T-helper 2 cell (primary cell): ENCODE results near the gene SPINT4.
"Not testable (repeated sequence)": the region's sequence is repeated elsewhere in the genome, so short reads cannot be mapped to it uniquely, and the experiment has no call there.

Experiments
- DNase-seq, 5 experiments: peaks; one replicate each; pipeline versions ENCODE4 v3.0.0 to v3.0.0-alpha.2; 2012 to 2022
- total RNA-seq, 2 donors: gene quantifications; one replicate each; lab custom pipeline; 2026; lab: John Stamatoyannopoulos, UW

Gene SPINT4
- total RNA-seq = 0 reads per million in 2 donors

DNA sequence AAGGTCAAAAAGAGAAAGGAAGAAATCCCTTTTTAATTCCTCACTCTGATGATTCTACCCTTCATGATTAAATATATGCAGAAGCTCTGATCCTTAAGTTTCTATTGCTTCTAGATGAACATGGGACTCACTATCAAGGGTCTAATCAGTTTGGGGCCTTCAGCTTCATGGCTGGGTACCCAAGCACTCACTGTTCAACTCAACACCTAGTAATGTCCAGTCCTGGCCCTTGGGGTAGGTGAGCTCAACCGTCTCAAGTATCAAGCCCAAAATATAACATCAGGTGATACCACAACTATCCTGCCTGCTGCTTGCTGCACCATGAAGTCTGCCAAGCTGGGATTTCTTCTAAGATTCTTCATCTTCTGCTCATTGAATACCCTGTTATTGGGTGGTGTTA is at the start of gene SPINT4:
Gene SPINT4 (plus strand): TSS at position 301 of the 400 bp plus-strand sequence. CDS start 21 bp downstream, at position 322.
- no peak for DNase-seq

DNA sequence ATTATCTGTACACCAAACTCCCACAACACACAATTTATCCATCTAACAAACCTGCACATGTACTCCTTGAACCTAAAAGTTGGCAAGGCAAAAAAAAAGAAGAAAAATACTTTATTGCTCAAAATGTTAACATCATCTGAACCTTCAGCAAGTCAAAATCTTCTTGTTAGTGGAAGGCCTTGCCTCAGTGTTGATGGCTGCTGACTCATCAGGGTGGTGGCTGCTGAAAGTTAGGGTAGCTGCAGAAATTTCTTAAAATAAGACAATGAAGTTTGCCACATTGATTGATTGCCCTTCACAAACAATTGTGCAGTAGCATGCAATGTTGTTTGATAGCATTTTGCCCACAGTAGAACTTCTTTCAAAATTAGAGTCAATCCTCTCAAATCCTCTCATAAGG is 49.4 kb upstream of the SPINT4 start:
- no peak for DNase-seq

DNA sequence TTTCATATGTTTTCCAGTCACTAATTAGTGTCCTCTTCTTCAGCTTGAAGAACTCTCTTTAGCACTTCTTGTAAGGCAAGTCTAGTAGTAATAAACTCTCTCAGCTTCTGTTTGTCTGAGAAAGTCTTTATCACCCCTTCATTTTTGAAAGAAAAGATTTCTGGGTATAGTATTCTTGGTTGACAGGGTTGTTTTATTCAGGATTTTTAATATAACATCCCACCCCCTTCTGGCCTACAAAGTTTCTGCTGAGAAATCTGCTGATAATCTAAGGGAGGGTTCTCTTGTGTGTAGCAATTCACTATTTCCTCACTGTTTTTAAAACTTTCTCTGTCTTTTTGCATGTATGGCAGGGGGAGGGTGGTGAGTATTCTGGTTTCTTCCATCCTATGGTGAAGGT is 42.5 kb upstream of the SPINT4 start:
- no peak for DNase-seq

DNA sequence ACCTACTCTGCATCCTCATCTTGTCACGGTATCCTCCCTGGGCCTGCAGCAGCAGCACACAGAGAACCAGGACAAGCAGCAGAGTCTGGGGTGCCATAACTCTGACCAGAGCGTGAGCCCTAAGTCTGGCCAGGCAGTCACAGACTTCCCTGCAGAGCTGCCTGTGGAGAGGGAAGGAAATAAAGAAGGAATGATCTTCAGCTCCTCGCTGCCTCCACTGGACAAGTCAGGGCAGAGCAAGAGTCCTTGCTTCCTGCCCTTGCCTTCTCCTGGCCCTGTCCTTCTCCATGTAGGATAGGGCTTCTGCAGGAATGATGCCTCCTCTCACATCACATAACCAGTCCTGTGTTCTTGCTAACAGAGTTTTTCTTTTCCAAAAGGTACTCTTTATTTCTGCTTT is 36.3 kb upstream of the SPINT4 start:
- DNase-seq = no peak

DNA sequence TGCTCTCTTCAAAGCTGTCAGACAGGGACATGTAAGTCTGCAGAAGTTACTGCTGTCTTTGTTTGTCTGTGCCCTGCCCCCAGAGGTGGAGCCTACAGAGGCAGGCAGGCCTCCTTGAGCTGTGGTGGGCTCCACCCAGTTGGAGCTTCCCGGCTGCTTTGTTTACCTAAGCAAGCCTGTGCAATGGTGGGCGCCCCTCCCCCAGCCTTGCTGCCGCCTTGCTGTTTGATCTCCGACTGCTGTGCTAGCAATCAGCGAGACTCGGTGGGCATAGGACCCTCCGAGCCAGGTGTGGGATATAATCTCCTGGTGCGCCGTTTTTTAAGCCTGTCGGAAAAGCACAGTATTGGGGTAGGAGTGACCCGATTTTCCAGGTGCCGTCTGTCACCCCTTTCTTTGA is 28.8 kb upstream of the SPINT4 start:
- not testable (repeated sequence) for DNase-seq

DNA sequence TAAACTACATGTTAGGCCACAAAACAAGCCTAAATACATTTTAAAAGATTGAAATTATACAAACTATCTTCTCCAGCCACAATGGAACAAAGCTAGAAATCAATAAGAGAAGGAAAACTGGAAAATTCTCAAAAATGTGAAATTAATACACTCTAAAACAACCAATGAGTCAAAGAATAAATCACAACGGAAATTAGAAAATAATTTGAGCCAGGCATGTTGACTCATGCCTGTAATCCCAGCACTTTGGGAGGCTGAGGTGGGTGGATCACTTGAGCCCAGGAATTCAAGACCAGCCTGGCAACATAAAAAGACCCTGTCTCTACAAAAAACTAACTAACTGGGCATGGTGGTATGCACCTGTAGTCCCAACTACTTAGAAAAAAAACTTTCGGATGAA is 26.7 kb upstream of the SPINT4 start:
- no peak for DNase-seq

DNA sequence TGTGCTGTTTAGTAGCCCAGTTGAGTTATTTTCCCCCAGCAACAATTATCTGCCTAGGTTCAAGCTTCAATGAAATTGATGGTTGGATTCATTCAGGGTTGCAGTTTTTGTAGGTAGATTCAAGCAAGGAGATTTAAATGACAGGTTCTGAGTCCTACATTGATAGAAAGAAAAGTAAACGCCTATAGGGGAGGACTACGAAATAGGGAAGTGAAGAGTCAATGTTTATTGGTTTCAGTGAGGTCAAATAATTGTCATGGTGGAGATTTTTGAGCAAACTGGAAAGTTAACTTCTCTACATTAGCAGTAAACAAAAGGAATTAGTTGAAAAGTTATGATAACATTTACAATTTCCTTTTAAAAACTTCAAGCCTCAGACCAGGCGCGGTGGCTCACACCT is 21.0 kb upstream of the SPINT4 start:
- DNase-seq = no peak

DNA sequence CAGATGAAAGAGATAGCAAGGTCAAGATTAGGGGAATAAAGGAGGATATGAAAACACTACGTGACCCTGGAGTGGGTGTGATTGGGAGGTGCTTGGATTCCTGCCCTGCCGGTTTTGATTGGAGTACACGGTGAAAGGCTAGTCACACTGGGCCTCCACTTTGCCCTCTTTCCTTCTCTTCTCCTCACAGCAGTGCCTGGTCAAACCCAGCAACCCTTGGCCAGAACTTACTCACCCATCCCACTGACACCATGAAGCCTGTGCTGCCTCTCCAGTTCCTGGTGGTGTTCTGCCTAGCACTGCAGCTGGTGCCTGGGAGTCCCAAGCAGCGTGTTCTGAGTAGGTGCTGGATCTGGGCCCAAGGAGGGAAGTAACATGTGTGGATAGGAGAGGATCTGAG is 20.3 kb upstream of the SPINT4 start, which contains the start of gene WFDC13:
Gene WFDC13 (plus strand): TSS at position 166 of the 400 bp plus-strand sequence. CDS start 86 bp downstream, at position 252.
- no peak for DNase-seq

DNA sequence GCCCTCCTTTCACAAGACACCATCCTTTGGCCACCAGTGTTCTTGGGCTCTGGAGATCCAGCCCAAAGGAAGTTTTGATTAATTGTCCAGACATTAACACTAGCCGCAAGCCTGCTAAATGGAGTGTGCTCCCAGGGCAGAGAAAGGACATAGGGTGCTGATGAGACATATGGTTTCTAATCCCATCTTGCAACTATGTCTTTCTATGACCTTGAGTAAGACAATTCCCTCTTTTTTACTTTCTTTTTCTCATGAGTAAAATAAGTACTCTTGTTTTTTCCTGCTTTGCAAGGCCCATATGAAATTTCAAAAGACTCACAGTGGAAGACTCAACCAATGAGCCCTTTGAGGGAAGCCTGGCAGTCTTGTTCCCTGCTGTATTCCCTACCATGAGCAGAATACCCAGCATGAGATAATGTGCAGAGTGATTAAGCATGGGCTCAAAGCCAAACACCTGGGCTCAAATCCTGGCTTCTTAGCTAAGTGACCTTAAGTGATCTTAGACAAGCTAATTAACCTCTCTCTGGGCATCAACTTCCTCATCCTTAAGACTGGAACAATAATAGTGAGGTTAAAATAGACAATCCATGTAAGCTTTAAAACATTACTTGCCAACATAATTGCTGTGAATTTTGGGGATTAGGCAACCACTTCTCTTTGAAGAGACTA is 17.0 kb upstream of the SPINT4 start, which contains the start of gene WFDC10B:
Gene WFDC10B (minus strand): TSS at position 51 of the 669 bp plus-strand sequence. CDS start 19,027 bp downstream, outside the sequence.
- no peak for DNase-seq

DNA sequence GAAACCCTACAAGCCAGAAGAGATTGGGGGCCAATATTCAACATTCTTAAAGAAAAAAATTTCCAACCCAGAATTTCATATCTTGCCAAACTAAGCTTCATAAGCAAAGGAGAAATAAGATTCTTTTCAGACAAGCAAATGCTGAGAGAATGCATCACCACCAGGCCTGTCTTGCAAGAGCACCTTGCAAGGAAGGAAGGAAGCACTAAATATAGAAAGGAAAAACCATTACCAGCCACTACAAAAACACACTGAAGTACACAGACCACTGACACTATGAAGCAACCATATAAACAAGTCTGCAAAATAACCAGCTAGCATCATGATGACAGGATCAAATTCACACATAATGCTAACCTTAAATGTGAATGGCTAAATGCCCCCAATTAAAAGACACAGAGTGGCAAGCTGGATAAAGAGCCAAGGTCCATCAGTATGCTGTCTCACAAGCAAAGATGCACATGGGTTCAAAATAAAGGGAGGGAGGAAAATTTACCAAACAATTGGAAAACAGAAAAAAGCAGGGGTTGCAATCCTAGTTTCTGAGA is 5.9 kb upstream of the SPINT4 start:
- not testable (repeated sequence) for DNase-seq

DNA sequence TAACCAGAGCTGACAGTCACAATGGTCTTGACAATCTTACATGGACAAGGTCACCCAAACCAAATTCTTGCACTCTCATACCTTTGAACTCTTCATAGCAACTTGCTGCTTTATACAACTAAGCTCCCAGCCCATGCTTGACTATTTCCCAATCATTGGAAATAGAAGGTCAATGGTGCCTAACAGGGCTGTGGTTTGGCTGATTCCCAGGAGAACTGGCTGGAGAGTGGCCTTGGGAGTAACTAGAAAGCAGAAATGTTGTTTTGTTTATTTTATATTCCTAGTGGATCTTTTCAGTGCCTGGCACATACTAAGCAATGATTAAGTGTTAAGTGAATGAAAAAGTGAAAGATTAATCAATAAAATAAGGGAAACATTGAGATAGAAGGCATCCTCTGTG is 3.0 kb downstream of the SPINT4 start:
- DNase-seq = no peak

DNA sequence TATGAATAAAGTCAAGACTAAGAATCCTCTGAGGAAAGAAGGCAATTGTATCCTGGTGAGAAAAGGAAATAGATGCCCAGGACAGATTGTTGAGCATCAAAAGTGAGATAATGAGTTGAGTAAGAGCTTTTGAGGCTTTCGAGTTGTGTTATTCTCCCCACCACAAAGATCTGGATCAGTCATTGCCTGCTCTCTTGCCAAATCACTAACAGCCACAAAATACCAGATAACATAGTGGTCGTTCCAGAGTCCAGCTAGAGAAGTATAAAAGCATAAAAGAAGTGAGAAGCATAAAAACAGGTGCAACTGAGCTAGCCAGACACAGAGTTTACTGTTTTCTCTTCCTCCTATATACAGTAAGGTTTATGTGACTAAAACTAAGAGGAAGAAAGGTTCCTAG is 4.9 kb downstream of the SPINT4 start:
- DNase-seq = peak in 1 of 5 experiments; percentile 75

DNA sequence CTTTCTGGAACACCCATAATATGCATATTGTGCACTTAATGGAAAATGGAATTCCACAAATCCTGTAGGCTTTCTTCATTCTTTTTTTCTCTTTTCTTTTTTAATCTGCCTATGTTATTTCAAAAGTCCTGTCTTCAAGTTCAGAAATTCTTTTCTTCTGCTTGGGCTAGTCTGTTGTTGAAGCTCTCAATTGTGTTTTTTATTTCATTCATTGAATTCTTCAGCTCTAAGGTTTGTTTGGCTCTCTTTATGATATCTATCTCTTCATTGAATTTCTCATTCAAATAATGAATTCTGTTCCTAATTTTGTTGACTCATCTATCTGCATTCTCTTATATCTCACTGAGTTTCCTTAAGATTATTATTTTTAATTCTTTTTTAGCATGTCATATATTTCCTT is 10.1 kb downstream of the SPINT4 start:
- DNase-seq = no peak

DNA sequence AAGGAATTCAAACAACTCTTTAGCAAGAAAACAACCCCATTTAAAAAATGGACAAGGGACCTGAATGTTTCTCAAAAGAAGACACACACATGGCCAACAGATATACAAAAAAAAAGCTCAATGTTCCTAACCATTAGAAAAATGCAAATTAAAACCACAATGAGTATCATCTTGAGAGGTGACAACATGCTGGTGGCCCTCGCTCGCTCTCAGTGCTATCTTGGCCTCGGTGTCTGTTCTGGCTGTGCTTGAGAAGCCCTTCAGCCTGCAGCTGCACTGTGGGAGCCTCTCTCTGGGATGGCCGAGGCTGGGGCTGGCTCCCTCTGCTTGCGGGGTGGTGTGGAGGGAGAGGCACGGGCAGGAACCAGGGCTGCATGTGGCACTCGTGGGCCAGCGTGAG is 13.4 kb downstream of the SPINT4 start:
- DNase-seq = no peak

DNA sequence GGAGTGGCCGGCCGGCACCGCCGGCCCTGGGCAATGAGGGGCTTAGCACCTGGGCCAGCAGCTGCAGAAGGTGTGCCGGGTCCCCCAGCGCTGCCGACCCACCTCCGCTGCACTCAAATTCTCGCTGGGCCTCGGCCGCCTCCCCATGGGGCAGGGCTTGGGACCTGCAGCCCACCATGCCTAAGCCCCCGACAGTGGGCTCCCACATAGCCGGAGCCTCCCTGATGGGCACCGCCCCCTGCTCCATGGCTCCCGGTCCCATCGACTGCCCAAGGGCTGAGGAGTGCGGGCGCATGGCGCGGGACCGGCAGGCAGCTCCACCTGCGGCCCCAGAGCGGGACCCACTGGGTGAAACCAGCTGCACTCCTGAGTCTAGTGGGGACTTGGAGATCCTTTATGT is 13.8 kb downstream of the SPINT4 start:
- DNase-seq = no peak

DNA sequence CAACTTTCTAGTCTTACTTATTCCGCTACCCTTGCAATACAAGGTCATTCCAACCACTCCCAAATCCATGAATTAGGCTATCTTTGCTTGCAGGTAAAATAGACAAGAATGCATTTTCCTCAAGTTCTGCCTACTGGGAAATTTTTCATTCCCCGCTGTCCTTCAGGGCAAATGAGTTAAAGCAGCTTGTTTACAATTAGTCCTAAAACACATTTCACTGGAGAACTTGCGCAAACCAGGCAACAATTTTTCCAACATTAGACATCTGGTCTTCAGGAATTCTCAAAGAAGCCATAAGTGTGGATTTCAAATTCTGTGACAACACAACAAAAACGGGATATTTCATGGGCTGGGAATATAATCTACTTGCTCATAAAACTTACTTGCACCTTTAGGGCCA is 20.4 kb downstream of the SPINT4 start:
- DNase-seq = no peak

DNA sequence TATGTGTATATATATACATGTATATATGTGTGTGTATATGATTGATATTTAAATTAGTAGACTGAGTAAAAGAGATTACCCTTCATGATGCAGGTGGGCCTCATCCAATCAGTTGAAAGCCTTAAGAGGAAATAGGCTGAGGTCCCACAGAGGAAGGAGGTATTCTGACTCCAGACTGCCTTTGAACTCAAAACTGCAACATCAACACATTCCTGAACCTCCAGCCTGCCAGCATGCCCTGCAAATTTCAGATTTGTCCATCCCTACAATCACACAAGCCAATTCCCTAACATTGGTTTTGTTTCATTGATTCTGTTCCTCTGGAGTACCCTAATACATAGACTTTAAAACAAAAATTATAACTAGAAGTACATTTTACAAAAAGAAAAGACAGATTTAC is 22.9 kb downstream of the SPINT4 start:
- no peak for DNase-seq

DNA sequence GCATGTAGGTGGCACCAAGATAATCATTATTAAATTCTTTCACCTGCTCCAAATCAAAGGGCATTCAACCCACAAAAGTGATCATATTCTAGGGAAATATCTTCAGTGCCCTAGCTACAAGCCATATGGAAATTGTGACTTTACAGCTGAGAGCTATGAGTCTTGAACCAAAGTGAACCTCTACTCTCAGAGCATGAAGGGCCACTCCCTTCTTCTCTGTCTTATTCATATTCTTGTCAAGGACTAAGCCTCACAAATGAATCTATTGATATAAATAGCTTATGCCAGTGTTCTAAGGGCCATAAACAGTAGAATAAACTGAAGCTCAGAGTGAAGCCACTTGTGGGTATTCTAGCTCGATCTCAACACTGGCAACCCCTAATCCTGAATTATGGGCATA is 29.6 kb downstream of the SPINT4 start:
- DNase-seq = no peak

DNA sequence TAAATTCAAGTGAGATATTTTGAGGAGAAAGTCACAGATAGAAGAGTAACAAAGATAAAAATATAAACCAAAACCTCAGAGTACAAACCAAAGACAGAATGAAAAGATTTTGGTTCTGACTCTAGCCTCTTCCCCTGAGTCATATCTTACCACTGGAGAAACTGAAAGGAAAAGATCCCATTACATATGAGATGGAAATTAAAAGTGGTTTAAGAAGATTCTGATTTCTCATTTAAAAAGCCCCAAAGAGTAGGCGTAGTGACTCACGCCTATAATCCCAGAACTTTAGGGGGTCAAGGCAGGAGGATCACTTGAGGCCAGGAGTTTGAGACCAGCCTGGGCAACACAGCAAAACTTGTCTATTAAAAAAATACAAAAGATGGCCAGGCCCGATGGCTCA is 30.6 kb downstream of the SPINT4 start:
- peak in 1 of 5 experiments; percentile 22 for DNase-seq

DNA sequence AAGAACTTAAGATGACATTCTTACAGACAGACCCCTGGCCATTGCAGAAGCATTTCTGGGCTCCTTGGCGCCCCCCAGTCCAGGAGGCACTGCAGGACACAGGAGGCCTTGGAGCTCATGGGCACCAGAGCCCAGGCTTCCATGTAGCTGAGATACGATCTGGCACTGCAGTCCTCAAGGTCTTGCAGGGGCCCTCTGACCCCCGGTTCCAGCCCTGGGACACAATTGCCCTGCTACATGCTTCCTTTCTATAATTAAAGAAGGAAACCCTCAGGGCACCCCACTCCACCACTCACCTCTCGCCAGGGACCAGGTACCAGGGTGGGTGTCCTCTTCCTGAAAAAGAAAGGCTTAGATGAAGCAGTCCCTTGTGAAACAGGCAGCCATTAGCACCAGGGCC is 35.9 kb downstream of the SPINT4 start:
- no peak for DNase-seq

DNA sequence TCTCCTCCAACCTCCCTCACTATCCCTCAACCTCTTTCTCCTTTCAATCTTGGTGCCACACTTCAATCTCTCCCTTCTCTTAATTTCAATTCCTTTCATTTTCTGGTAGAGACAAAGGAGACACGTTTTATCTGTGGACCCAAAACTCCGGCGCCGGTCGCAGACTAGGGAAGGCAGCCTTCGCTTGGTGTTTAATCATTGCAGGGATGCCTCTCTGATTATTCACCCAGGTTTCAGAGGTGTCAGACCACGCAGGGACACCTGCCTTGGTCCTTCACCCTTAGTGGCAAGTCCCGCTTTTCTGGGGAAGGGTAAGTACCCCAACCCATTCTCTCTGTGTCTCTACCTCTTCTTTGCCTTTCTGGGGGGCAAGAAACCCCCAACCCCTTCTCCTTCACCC is 37.8 kb downstream of the SPINT4 start:
- not testable (repeated sequence) for DNase-seq

DNA sequence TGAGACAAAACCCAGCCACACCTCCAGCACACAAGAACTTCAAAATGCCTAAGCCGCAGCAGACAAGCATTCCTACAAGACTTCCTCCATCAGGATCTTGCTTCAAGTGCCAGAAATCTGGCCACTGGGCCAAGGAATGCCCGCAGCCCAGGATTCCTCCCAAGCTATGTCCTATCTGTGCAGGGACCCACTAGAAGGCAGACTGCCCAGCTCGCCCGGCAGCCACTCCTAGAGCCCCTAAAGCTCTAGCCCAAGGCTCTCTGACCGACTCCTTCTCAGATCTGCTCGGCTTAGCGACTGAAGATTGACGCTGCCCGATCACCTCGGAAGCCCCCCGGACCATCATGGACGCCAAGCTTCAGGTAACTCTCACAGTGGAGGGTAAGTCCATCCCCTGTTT is 39.8 kb downstream of the SPINT4 start:
- not testable (repeated sequence) for DNase-seq

DNA sequence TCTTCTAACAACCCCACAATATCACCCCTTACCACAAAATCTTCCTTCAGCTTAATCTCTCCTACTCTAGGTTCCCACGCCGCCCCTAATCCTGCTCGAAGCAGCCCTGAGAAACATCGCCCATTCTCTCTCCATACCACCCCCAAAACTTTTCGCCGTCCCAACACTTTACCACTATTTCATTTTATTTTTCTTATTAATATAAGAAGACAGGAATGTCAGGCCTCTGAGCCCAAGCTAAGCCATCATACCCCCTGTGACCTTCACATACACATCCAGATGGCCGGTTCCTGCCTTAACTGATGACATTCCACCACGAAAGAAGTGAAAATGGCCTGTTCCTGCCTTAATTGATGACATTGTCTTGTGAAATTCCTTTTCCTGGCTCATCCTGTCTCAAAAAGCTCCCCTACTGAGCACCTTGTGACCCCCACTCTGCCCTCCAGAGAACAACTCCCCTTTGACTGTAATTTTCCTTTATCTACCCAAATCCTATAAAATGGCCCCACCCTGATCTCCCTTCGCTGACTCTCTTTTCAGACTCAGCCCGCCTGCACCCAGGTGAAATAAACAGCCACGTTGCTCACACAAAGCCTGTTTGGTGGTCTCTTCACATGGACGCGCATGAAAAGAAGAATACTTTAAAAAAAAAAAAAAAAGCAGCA is 42.6 kb downstream of the SPINT4 start:
- DNase-seq = not testable (repeated sequence)

DNA sequence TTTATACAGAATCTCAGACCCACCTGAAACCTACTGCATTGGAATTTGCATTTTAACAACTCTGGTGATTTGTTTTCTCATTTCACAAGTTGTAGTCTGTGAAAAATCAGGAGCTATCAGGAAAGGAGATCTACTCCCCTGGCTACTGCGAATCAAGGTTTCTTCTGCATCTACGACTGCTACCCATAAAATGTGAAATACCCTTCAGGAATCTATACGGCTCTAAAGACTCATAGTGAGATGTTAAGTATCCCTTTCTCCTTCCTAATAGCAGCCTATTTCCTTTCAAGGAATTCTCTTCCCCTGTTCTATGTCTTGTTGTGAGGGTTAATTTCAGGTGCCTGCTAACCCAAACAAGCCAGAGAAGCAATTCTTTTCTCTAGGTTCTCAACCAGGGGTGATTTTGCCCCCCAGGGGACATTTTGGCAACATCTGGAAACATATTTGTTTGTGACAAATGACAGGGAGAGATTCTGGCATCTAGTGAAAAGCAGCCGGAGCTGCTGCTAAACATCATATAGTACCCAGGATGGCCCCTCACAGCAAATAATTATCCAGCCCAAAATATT is 43.2 kb downstream of the SPINT4 start:
- DNase-seq = no peak
